ENCODE data around the gene RABGEF1. TPM values are rescaled to one million over a fixed set of nuclear protein-coding genes. Genes with fewer than 3 reads are reported as not detected.

The RABGEF1 gene
- total and polyA plus RNA-seq, 9 of the 15 experiments (the other 6 are each of a cell fraction or from before 2014, with no cell fraction given), result 7.0 to 29.3 (median 20.5) TPM

DNA sequence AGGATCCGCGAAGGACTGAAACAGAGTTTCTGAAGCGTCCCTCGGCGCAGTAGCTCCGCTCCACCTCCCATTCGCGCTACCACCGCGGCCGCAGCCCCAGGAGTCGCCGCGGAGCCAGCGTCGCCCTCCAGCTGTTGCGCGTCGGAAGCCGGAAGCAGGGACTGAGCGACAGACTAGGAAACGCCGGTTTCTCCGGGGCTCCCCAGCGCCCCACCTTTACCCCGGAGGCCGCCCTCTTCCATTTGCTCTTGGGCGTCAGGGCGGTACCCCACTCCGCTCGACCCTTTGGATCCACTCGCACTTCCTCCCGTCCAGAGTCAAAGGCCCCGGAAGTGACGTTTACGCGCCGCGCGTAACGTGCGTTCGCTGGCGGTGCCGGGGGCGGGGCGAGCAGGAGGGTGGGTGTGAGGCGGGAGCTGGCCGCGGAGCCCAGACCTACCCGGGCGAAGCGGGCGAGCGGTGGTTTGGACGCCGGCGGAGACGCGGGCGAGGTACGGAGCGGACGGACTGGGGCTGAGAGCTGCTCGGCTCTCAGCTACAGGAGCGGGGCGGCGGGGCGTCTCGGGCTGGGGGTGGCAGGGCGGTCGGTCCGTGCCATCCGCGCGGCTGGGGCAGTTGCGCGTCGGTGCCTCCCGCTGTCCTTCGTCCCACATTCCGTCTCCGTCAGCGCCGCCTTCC lies at the start of gene RABGEF1 (continued):
- TF ChIP-seq, protein P1, sequence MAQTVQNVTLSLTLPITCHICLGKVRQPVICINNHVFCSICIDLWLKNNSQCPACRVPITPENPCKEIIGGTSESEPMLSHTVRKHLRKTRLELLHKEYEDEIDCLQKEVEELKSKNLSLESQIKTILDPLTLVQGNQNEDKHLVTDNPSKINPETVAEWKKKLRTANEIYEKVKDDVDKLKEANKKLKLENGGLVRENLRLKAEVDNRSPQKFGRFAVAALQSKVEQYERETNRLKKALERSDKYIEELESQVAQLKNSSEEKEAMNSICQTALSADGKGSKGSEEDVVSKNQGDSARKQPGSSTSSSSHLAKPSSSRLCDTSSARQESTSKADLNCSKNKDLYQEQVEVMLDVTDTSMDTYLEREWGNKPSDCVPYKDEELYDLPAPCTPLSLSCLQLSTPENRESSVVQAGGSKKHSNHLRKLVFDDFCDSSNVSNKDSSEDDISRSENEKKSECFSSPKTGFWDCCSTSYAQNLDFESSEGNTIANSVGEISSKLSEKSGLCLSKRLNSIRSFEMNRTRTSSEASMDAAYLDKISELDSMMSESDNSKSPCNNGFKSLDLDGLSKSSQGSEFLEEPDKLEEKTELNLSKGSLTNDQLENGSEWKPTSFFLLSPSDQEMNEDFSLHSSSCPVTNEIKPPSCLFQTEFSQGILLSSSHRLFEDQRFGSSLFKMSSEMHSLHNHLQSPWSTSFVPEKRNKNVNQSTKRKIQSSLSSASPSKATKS (CRISPR knock-in tag; IDR thresholded peaks at IDR 0.05), result no peak
- TF ChIP-seq HSF4 (CRISPR knock-in tag; IDR thresholded peaks at IDR 0.05; ENCODE audit: borderline replicate concordance) (no peak), KDM5B (IDR thresholded peaks at IDR 0.05; ENCODE audit: insufficient replicate concordance, low read depth, low read length) (peak; percentile 92), SP2 (IDR thresholded peaks at IDR 0.05; ENCODE audit: extremely low read depth, low read depth, low read length, poor library complexity, severe bottlenecking) (no peak), ZNF12 (CRISPR knock-in tag; IDR thresholded peaks at IDR 0.05) (peak; percentile 68; the same call in 1 of the 2 replicates), ATF7 (IDR thresholded peaks at IDR 0.05) (peak; percentile 82), FOXJ2 (tag; IDR thresholded peaks at IDR 0.05) (no peak; the same call in 1 of the 2 replicates), NCOR1 (IDR thresholded peaks at IDR 0.05) (peak; percentile 23; the same call in 1 of the 2 replicates), KLF10 (CRISPR knock-in tag; IDR thresholded peaks at IDR 0.05) (no peak), KAT7 (CRISPR knock-in tag; IDR thresholded peaks at IDR 0.05; ENCODE audit: borderline replicate concordance) (0 out of 2 replicates have a peak, but pooled peaks have one; percentile 5), CBX1 (IDR thresholded peaks at IDR 0.05; ENCODE audit: low read depth) (peak; percentile 87), HNRNPLL (IDR thresholded peaks at IDR 0.05; ENCODE audit: low read depth, low read length, poor library complexity, severe bottlenecking) (peak; percentile 95), MYNN (IDR thresholded peaks at IDR 0.05) (peak; percentile 54; the same call in 1 of the 2 replicates), MYNN (CRISPR knock-in tag; IDR thresholded peaks at IDR 0.05) (no peak; the same call in 1 of the 2 replicates), NR1H2 (CRISPR knock-in tag; IDR thresholded peaks at IDR 0.05) (0 out of 2 replicates have a peak, but pooled peaks have one; percentile 53), TFAM (CRISPR knock-in tag; conservative IDR thresholded peaks at IDR 0.05) (no peak), KDM2B (CRISPR knock-in tag; IDR thresholded peaks at IDR 0.05) (peak; percentile 70; the same call in 1 of the 2 replicates), RBM15 (IDR thresholded peaks at IDR 0.05; ENCODE audit: insufficient read depth, low read length) (no peak), HNRNPL (IDR thresholded peaks at IDR 0.05; ENCODE audit: low read depth, low read length) (peak; percentile 56; the same call in 1 of the 2 replicates), ETV6 (IDR thresholded peaks at IDR 0.05; ENCODE audit: borderline replicate concordance in 1 of 2, low read depth in 2 of 2, low read length in 1 of 2) (peak in 1 of 2 experiments; percentile 38; a peak in 1 of 4 replicates), ETV6 (CRISPR knock-in tag; IDR thresholded peaks at IDR 0.05; ENCODE audit: borderline replicate concordance) (no peak), STAT5A (IDR thresholded peaks at IDR 0.05; ENCODE audit: borderline replicate concordance, low read length) (no peak)
- TF ChIP-seq, protein P2, sequence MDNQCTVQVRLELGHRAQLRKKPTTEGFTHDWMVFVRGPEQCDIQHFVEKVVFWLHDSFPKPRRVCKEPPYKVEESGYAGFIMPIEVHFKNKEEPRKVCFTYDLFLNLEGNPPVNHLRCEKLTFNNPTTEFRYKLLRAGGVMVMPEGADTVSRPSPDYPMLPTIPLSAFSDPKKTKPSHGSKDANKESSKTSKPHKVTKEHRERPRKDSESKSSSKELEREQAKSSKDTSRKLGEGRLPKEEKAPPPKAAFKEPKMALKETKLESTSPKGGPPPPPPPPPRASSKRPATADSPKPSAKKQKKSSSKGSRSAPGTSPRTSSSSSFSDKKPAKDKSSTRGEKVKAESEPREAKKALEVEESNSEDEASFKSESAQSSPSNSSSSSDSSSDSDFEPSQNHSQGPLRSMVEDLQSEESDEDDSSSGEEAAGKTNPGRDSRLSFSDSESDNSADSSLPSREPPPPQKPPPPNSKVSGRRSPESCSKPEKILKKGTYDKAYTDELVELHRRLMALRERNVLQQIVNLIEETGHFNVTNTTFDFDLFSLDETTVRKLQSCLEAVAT (IDR thresholded peaks at IDR 0.05), result peak in 1 of 2 experiments; percentile 4; a peak in 2 of 4 replicates
- TF ChIP-seq, protein P3, sequence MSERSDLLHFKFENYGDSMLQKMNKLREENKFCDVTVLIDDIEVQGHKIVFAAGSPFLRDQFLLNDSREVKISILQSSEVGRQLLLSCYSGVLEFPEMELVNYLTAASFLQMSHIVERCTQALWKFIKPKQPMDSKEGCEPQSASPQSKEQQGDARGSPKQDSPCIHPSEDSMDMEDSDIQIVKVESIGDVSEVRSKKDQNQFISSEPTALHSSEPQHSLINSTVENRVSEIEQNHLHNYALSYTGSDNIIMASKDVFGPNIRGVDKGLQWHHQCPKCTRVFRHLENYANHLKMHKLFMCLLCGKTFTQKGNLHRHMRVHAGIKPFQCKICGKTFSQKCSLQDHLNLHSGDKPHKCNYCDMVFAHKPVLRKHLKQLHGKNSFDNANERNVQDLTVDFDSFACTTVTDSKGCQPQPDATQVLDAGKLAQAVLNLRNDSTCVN (CRISPR knock-in tag; IDR thresholded peaks at IDR 0.05), result no peak; the same call in 1 of the 2 replicates
